ENCODE results near the gene ZMIZ1. TPM values are rescaled to one million over a fixed set of nuclear protein-coding genes. Genes with fewer than 3 reads are reported as not detected.

ZMIZ1 gene
- polyA plus RNA-seq, 1 donor from 2014 or later = 26.8 TPM

GRCh38 chr10:79068203-79068561 is 584 bp upstream of the ZMIZ1 start:
- H3K9ac ChIP-seq (ENCODE audit: low read length) = peak overlapping the region; percentile 96
- H3K4me2 ChIP-seq (ENCODE audit: low read length) = peak overlapping the region; percentile 48
- TF ChIP-seq CTCF (IDR thresholded peaks at IDR 0.05; ENCODE audit: poor library complexity, severe bottlenecking) (no peak), EZH2 (IDR thresholded peaks at IDR 0.05; ENCODE audit: borderline replicate concordance, insufficient read depth, low read length, poor library complexity, severe bottlenecking) (no peak), POLR2AphosphoS5 (IDR thresholded peaks at IDR 0.05) (no peak), SMC3 (conservative IDR thresholded peaks at IDR 0.05; ENCODE audit: poor library complexity) (no peak), RAD21 (conservative IDR thresholded peaks at IDR 0.05) (no peak), MXI1 (conservative IDR thresholded peaks at IDR 0.05; ENCODE audit: poor library complexity, severe bottlenecking) (no peak), TAF1 (IDR thresholded peaks at IDR 0.05; ENCODE audit: low read depth) (no peak), REST (IDR thresholded peaks at IDR 0.05; ENCODE audit: borderline replicate concordance) (no peak), EP300 (conservative IDR thresholded peaks at IDR 0.05; ENCODE audit: poor library complexity, severe bottlenecking) (no peak)
- peaks cover 35% of the 10 kb centered on the region for H3K79me2 ChIP-seq (replicated peaks; ENCODE audit: insufficient read depth, low read length)
- H3K4me3 ChIP-seq (ENCODE audit: low read length) = peak overlapping the region; percentile 96
- no peaks in the 10 kb centered on the region for H3K36me3 ChIP-seq (ENCODE audit: insufficient read depth, low read length)
- H3F3A ChIP-seq (ENCODE audit: insufficient read depth, low read length, poor library complexity, severe bottlenecking) = no peaks in the 10 kb centered on the region
- H3K9me2 ChIP-seq (ENCODE audit: insufficient read depth, low read length) = no peaks in the 10 kb centered on the region
- H3K27ac ChIP-seq (ENCODE audit: low read length) = peak overlapping the region; percentile 96
- H3K9me3 ChIP-seq (ENCODE audit: low read length) = no peaks in the 10 kb centered on the region
- no peaks in the 10 kb centered on the region for H3K27me3 ChIP-seq (ENCODE audit: insufficient read depth, low read depth, low read length)
- H2AFZ ChIP-seq (ENCODE audit: low read depth, low read length) = peak overlapping the region; percentile 27
- H4K20me1 ChIP-seq (ENCODE audit: insufficient read depth) = peaks cover 15% of the 10 kb centered on the region

- peak overlapping the region; percentile 96 for H3K27ac ChIP-seq (ENCODE audit: low read length)
- peak overlapping the region; percentile 96 for H3K9ac ChIP-seq (ENCODE audit: low read length)
- TF ChIP-seq MXI1 (conservative IDR thresholded peaks at IDR 0.05; ENCODE audit: poor library complexity, severe bottlenecking) (peak; percentile 51), REST (IDR thresholded peaks at IDR 0.05; ENCODE audit: borderline replicate concordance) (peak; percentile 73), TAF1 (IDR thresholded peaks at IDR 0.05; ENCODE audit: low read depth) (peak; percentile 58), SMC3 (conservative IDR thresholded peaks at IDR 0.05; ENCODE audit: poor library complexity) (peak; percentile 29), CTCF (IDR thresholded peaks at IDR 0.05; ENCODE audit: poor library complexity, severe bottlenecking) (no peak), POLR2AphosphoS5 (IDR thresholded peaks at IDR 0.05) (peak; percentile 72), RAD21 (conservative IDR thresholded peaks at IDR 0.05) (peak; percentile 28), EP300 (conservative IDR thresholded peaks at IDR 0.05; ENCODE audit: poor library complexity, severe bottlenecking) (no peak)
- H3K27me3 ChIP-seq (ENCODE audit: insufficient read depth, low read depth, low read length) = no peaks in the 10 kb centered on the region
- no peak overlapping the region for H2AFZ ChIP-seq (ENCODE audit: low read depth, low read length)
- H4K20me1 ChIP-seq (ENCODE audit: insufficient read depth) = peaks cover 27% of the 10 kb centered on the region
- H3K9me3 ChIP-seq (ENCODE audit: low read length) = no peaks in the 10 kb centered on the region
- H3F3A ChIP-seq (ENCODE audit: insufficient read depth, low read length, poor library complexity, severe bottlenecking) = no peaks in the 10 kb centered on the region
- H3K36me3 ChIP-seq (ENCODE audit: insufficient read depth, low read length) = no peaks in the 10 kb centered on the region
- H3K79me2 ChIP-seq (replicated peaks; ENCODE audit: insufficient read depth, low read length) = peaks cover 48% of the 10 kb centered on the region
- no peak overlapping the region for H3K4me2 ChIP-seq (ENCODE audit: low read length)
- H3K9me2 ChIP-seq (ENCODE audit: insufficient read depth, low read length) = no peaks in the 10 kb centered on the region
- peak overlapping the region; percentile 96 for H3K4me3 ChIP-seq (ENCODE audit: low read length)
Observed at GRCh38 chr10:79069325-79070080, 737 bp downstream of the ZMIZ1 start.
